Measurements from ENCODE around the gene CCDC159. TPM values are rescaled to one million over a fixed set of nuclear protein-coding genes. Genes with fewer than 3 reads are reported as not detected.

Gene CCDC159, protein sequence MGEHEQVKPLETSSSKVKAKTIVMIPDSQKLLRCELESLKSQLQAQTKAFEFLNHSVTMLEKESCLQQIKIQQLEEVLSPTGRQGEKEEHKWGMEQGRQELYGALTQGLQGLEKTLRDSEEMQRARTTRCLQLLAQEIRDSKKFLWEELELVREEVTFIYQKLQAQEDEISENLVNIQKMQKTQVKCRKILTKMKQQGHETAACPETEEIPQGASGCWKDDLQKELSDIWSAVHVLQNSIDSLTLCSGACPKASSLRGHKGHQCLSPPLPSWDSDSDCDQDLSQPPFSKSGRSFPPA
- 10 to 100 TPM; 21.4 to 22.4 TPM for total RNA-seq

DNA sequence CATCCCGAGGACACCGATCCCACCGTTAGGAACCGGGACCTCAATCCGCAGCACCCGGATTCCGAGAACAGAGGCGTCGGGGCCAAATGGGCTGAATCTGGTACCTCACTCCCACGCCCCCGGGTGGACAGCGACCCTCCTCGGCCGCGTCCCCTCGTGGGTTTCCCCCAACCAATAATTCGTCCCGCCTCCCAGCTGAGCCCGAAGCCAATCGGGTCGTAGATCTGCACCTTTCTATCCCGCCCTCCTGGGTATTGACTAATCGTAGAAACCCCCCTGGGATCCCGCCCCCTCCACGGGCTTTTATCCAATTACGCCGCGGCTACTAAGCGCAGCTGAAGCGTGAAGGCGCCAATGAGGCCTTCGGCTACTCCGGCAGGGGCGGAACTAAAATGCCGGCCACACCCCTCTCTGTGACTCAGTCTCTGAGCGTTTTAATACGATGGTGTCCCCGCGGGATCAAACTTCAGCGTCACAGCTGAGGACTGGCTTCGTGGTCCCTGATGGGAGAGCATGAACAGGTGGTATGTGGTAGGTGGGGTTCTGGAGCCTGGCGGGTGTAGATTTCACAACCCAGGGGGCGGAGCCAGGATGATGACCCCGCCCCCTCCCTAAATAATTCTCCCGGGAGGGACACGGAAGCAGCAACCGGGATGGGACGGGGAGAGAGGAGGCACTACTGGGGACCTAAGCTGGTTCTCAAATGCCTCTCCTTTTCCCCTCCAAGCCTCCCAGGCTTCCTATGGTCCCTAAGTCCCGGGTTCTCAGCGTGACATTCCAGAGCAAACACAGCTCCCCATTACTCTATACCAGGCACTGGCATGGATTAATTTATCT lies at the start of gene CCDC159, which contains the start of gene TMEM205:
TSS of gene CCDC159 (plus strand) at position 416 of the 837 bp plus-strand sequence. CDS start at position 504, 88 bp downstream.
TSS of gene TMEM205 (minus strand) at position 165 of the 837 bp plus-strand sequence. CDS start 649 bp downstream, outside the sequence.

DNA sequence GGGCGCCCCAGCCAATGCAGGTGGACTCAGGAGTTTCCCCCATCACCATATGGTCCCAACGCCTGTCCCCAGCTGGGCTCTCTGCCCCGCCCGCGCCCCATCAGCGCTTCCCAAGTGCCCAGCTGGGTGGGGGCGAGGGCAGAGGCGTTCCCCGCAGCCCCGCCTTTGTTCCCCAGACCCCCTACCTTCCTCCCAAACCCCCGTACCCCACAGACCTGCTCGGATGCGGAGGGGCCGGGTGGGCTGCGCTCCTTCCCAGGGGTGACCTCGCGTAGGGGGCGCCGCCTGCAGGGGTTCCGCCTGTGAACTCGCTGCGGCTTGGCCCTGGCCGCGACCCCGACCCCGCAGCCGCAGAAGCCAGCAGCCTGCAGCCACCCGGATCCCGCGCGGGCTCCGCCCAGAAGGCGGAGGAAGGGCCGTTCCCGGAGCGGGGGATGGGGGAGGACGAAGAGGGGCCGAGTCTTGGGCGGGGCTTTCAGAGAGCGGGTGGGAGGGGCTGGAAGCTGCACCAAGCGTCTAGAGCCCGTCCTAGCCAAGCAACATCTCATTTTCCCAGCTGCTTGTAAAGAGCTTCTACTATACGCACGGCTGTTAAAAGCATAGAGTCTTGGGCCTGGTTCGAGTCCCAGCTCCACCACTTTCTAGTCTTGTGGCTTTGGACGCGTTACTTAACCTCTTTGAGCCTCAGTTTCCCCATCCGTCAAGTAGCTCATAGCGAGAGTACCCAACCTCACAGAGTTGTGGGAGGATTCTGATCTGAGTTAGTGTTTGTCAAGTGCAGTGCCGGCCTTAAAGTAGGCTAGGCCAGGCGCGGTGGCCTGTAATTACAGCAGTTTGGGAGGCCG lies 6.8 kb upstream of the CCDC159 start, which contains the start of gene RAB3D:
TSS of gene RAB3D (minus strand) at position 404 of the 845 bp plus-strand sequence. CDS start 2,258 bp downstream, outside the sequence.

DNA sequence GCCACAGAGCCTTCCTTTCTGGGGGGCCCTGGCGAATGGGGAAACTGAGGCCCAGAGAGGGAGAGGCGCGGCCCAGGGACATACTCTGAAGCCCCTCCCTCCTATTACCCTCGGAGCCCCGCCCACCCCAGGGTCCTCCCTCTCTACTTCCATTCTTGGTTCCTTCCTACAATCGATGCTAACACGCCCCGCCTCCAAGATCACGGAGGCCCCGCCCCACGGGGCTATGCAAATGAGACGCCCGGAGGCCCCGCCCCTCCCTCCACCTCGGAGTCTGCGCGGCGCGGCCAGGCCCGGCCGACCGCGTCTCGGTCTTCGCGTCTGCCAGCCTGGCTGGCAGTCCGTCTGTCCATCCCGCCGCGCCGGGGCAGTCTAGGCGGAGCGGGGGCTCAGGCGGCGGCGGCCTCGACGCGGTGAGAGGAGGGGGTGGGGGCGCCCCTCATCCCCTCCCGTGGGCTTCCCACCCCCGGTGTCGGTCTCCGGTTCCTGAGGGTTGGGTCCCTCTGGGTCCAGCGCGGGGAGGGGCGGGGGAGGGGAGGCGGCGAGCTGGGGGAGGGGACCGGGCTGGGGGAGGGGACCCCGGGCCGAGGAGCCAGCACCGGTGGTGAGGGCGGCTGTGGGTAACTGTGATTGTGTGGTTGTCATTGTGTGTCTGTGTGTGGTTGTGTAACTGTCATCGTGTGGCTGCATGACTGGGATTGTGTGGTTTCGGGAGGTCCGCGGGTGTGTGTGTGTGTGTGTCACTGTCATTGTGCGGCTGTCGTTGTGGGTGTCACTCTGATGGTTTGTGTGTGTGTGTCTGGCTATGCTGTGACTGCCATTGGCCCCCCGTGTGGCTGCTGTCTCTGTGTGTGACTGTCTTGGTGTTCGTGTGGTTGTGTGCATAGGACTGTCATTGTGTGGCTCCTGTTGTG lies 9.1 kb downstream of the CCDC159 start, which contains the start of gene PLPPR2:
TSS of gene PLPPR2 (plus strand) at position 273 of the 914 bp plus-strand sequence. CDS start 2,242 bp downstream, outside the sequence.

DNA sequence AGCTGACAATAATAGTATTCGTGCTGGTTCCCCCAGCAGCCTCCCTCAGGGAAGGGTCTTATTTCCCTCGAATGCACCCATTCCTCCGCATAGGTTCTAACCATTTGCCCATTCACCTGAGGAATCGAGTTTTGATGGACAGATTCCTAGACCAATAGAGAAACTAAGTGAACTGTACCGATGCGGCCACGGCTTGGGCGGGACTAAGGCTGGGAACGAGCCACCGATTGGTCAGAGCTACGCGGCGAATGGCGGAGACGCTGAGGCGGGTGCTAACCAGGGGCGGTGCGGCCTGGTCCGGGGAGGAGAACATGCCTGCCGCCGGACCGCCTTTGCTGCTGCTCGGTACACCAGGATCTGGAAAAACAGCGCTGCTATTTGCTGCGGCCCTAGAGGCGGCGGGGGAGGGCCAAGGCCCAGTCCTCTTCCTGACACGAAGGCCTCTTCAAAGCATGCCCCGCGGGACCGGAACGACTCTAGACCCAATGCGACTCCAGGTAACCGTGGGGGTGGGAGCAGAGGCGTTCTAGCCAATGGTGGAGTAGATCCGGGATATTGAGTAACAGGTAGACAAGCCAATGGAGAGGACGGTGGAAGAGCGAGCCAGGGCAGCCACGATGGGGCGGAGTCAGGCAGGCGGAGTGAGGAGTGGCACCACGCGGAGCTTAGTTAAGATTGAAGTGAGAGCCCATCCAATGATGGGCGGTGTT lies 28.3 kb downstream of the CCDC159 start, which contains the start of gene SWSAP1:
TSS of gene SWSAP1 (plus strand) at position 234 of the 710 bp plus-strand sequence. CDS start at position 249, 15 bp downstream.

Other genes starting within 250 kb of the CCDC159 start
- gene SPC24, start 190.7 kb upstream of the CCDC159 start, total RNA-seq = 10 to 100 TPM; 64.7 to 68.0 TPM
- 1 to 10 TPM; 7.4 to 8.5 TPM for gene KANK2, start 149.0 kb upstream of the CCDC159 start, total RNA-seq
- gene ANGPTL8, start 106.9 kb upstream of the CCDC159 start, total RNA-seq = not detected
- under 1 TPM; 0.28 to 0.39 TPM for gene DOCK6, start 84.0 kb upstream of the CCDC159 start, total RNA-seq
- not detected for gene TSPAN16, start 50.4 kb upstream of the CCDC159 start, total RNA-seq
- 1 to 10 TPM; 6.4 to 7.0 TPM for gene RAB3D, start 6.9 kb upstream of the CCDC159 start, total RNA-seq
- 10 to 100 TPM; 25.2 to 25.4 TPM for gene TMEM205, start 251 bp upstream of the CCDC159 start, total RNA-seq
- 1 to 10 TPM; 1.6 to 2.6 TPM for gene PLPPR2, start 8.9 kb downstream of the CCDC159 start, total RNA-seq
- gene SWSAP1, start 28.1 kb downstream of the CCDC159 start, total RNA-seq = 1 to 10 TPM; 3.7 to 4.3 TPM
- gene EPOR, start 37.8 kb downstream of the CCDC159 start, total RNA-seq = 1 to 10 TPM; 5.8 to 6.1 TPM
- gene RGL3, start 72.8 kb downstream of the CCDC159 start, total RNA-seq = not detected
- not detected for gene ODAD3, start 88.6 kb downstream of the CCDC159 start, total RNA-seq
- gene PRKCSH, start 89.1 kb downstream of the CCDC159 start, total RNA-seq = 100 to 1,000 TPM; 324 to 337 TPM
- under 1 TPM in 1 of 2 experiments, not detected in 1; 0.58 TPM for gene ELAVL3, start 134.5 kb downstream of the CCDC159 start, total RNA-seq
- gene ZNF653, start 159.3 kb downstream of the CCDC159 start, total RNA-seq = 10 to 100 TPM; 20.6 to 20.8 TPM
- gene ECSIT, start 182.6 kb downstream of the CCDC159 start, total RNA-seq = 10 to 100 TPM; 23.5 TPM
- gene CNN1, start 192.3 kb downstream of the CCDC159 start, total RNA-seq = not detected
- 10 to 100 TPM; 43.0 to 45.9 TPM for gene ELOF1, start 212.7 kb downstream of the CCDC159 start, total RNA-seq
- 10 to 100 TPM; 24.9 to 27.7 TPM for gene ACP5, start 231.1 kb downstream of the CCDC159 start, total RNA-seq